H1 (cell line): ENCODE results near the gene CHD2. TPM values are rescaled to one million over a fixed set of nuclear protein-coding genes. Genes with fewer than 3 reads are reported as not detected.
A peak's percentile ranks its signal among the peaks of the same experiment; 100 is the strongest.

ENCODE experiments used
- CTCF ChIA-PET: fragments of 300-600 bp; sonication (Branson Sonifier 250); formaldehyde crosslinking; loops from one replicate; lab custom pipeline; 2021; ENCODE audit not compliant: partially characterized antibody; lab: Charles Lee
- POLR2A ChIA-PET: fragments of 300-600 bp; sonication (Branson Sonifier 250); formaldehyde crosslinking; loops from one replicate; lab custom pipeline; 2021; ENCODE audit warnings: inconsistent platforms; ENCODE audit not compliant: partially characterized antibody; lab: Charles Lee
- DNase-seq, 2 experiments: peaks; one replicate each; pipeline versions ENCODE4 v3.0.0 to v3.0.0-alpha.2; 2010 to 2022; ENCODE audit warnings: low spot score in 2 of 2, low read depth in 1 of 2, mixed read lengths in 1 of 2
- FAIRE-seq: peaks from 2 replicates; lab custom pipeline; 2011; peaks lifted over from hg19 to GRCh38; lab: Jason Lieb, UNC
- H2AFZ ChIP-seq: 2 replicates; pipeline ENCODE4 v1.8.1; 2012; ENCODE audit warnings: low read length, inconsistent platforms
- H2AK5ac ChIP-seq: 2 replicates; pipeline ENCODE4 v1.6.1; 2013; ENCODE audit warnings: low read depth, low read length
- H2BK120ac ChIP-seq: replicated peaks from 2 replicates; pipeline ENCODE3; 2013; ENCODE audit warnings: low read depth, low read length, inconsistent platforms
- H2BK12ac ChIP-seq: 2 replicates; pipeline ENCODE4 v1.6.1; 2013; ENCODE audit warnings: low read depth, low read length
- H2BK15ac ChIP-seq: 2 replicates; pipeline ENCODE4 v1.6.1; 2013; ENCODE audit warnings: low read length
- H2BK20ac ChIP-seq: 2 replicates; pipeline ENCODE4 v1.6.1; 2013; ENCODE audit warnings: low read length
- H2BK5ac ChIP-seq: 2 replicates; pipeline ENCODE4 v1.6.1; 2013; ENCODE audit warnings: low read depth, low read length
- H3K14ac ChIP-seq: 2 replicates; pipeline ENCODE4 v1.6.1; 2013; ENCODE audit warnings: inconsistent platforms; ENCODE audit not compliant: insufficient read length
- H3K18ac ChIP-seq: 2 replicates; pipeline ENCODE4 v1.6.1; 2013; ENCODE audit warnings: low read length; ENCODE audit errors: extremely low read depth
- H3K23ac ChIP-seq: 2 replicates; pipeline ENCODE4 v1.6.1; 2013; ENCODE audit warnings: inconsistent platforms; ENCODE audit not compliant: insufficient read length
- H3K23me2 ChIP-seq: 2 replicates; pipeline ENCODE4 v1.6.1; 2013; ENCODE audit warnings: low read depth, low read length
- H3K27ac ChIP-seq: 2 replicates; pipeline ENCODE4 v1.6.1; 2011; ENCODE audit warnings: low read depth, low read length, inconsistent platforms
- H3K27me3 ChIP-seq, 4 experiments: replicated peaks in 1 of 4; 1 replicate in 1 of 4; 2 replicates in 3 of 4; pipeline versions ENCODE4 v1.6.1 to v1.8.1; 2011 to 2013; ENCODE audit warnings: low read length in 3 of 4, mild to moderate bottlenecking in 3 of 4, inconsistent platforms in 2 of 4, mixed read lengths in 2 of 4, moderate library complexity in 1 of 4; ENCODE audit not compliant: control insufficient read depth in 3 of 4, insufficient read depth in 3 of 4; ENCODE audit errors: extremely low read depth in 1 of 4
- H3K36me3 ChIP-seq, 4 experiments: 2 replicates each; pipeline versions ENCODE4 v1.6.1 to v1.8.1; 2011 to 2013; ENCODE audit warnings: mild to moderate bottlenecking in 4 of 4, low read length in 3 of 4, moderate library complexity in 2 of 4, control low read depth in 1 of 4, inconsistent platforms in 1 of 4; ENCODE audit not compliant: insufficient read depth in 4 of 4, control insufficient read depth in 2 of 4
- H3K4ac ChIP-seq: replicated peaks from 2 replicates; pipeline ENCODE3; 2013; ENCODE audit warnings: low read length, low read depth, mixed read lengths, inconsistent platforms; ENCODE audit not compliant: insufficient read length
- H3K4me1 ChIP-seq, 4 experiments: replicated peaks in 1 of 4; 1 replicate in 1 of 4; 2 replicates in 3 of 4; pipeline versions ENCODE4 v1.6.1 to v1.8.1; 2011 to 2013; ENCODE audit warnings: low read length in 3 of 4, inconsistent platforms in 2 of 4, mixed read lengths in 1 of 4; ENCODE audit not compliant: insufficient read depth in 4 of 4, control insufficient read depth in 3 of 4
- H3K4me2 ChIP-seq, 2 experiments: 2 replicates each; pipeline versions ENCODE4 v1.6.1 to v1.8.1; 2011 to 2013; ENCODE audit warnings: low read depth in 2 of 2, low read length in 2 of 2, control low read depth in 1 of 2, inconsistent platforms in 1 of 2, mild to moderate bottlenecking in 1 of 2; ENCODE audit not compliant: insufficient read depth in 1 of 2
- H3K4me3 ChIP-seq, 4 experiments: fragments of 200-600, 300-600 bp in 1 of 4; sonication (generic), shearing (Covaris generic), sonication (Bioruptor Twin) in 1 of 4; 2 replicates each; pipeline versions ENCODE4 v1.5.1 to v1.8.1; 2011 to 2016; ENCODE audit warnings: low read length in 4 of 4, low read depth in 3 of 4, control low read depth in 2 of 4, inconsistent platforms in 2 of 4, mild to moderate bottlenecking in 2 of 4, mixed read lengths in 1 of 4, moderate library complexity in 1 of 4; ENCODE audit not compliant: insufficient read depth in 2 of 4; ENCODE audit errors: extremely low read depth in 1 of 4
- H3K56ac ChIP-seq: replicated peaks from 2 replicates; pipeline ENCODE3; 2013; ENCODE audit warnings: low read depth, mild to moderate bottlenecking, mixed read lengths, low read length, inconsistent platforms; ENCODE audit not compliant: insufficient read length
- H3K79me1 ChIP-seq: 2 replicates; pipeline ENCODE4 v1.6.1; 2013; ENCODE audit warnings: low read depth, low read length, control low read depth
- H3K79me2 ChIP-seq, 2 experiments: 2 replicates each; pipeline versions ENCODE4 v1.6.1 to v1.8.1; 2012 to 2013; ENCODE audit warnings: low read length in 2 of 2, mild to moderate bottlenecking in 2 of 2, inconsistent platforms in 1 of 2; ENCODE audit not compliant: insufficient read depth in 2 of 2, control insufficient read depth in 1 of 2
- H3K9ac ChIP-seq, 4 experiments: replicated peaks in 1 of 4; 1 replicate in 1 of 4; 2 replicates in 3 of 4; pipeline versions ENCODE4 v1.6.1 to v1.8.1; 2011 to 2013; ENCODE audit warnings: low read depth in 3 of 4, low read length in 3 of 4, control low read depth in 2 of 4, mild to moderate bottlenecking in 2 of 4, moderate library complexity in 2 of 4, inconsistent platforms in 1 of 4; ENCODE audit errors: extremely low read depth in 1 of 4
- H3K9me3 ChIP-seq, 2 experiments: 2 replicates each; pipeline versions ENCODE4 v1.6.1 to v1.8.1; 2012 to 2013; ENCODE audit warnings: mild to moderate bottlenecking in 2 of 2, moderate library complexity in 2 of 2, control low read depth in 1 of 2, inconsistent platforms in 1 of 2, low read depth in 1 of 2, low read length in 1 of 2, mixed read lengths in 1 of 2; ENCODE audit not compliant: insufficient read depth in 2 of 2
- H4K20me1 ChIP-seq, 2 experiments: replicated peaks in 1 of 2; 2 replicates each; pipeline versions ENCODE3 to v1.8.1; 2011 to 2013; ENCODE audit warnings: inconsistent platforms in 2 of 2, low read length in 2 of 2, mild to moderate bottlenecking in 1 of 2; ENCODE audit not compliant: insufficient read depth in 2 of 2, control insufficient read depth in 1 of 2
- H4K5ac ChIP-seq: 2 replicates; pipeline ENCODE4 v1.6.1; 2013; ENCODE audit warnings: low read length, low read depth, mixed read lengths, inconsistent platforms; ENCODE audit not compliant: insufficient read length
- H4K8ac ChIP-seq: 2 replicates; pipeline ENCODE4 v1.8.0; 2013; ENCODE audit warnings: mild to moderate bottlenecking, moderate library complexity, low read length, inconsistent platforms; ENCODE audit not compliant: insufficient read depth; ENCODE audit errors: extremely low read depth
- H4K91ac ChIP-seq: replicated peaks from 2 replicates; pipeline ENCODE3; 2013; ENCODE audit warnings: low read length, mixed read lengths, inconsistent platforms; ENCODE audit not compliant: insufficient read length
- HDAC6 ChIP-seq: IDR thresholded peaks from one replicate; pipeline ENCODE4 v1.7.1; 2012; ENCODE audit warnings: low read depth, mild to moderate bottlenecking, inconsistent platforms, low read length, moderate library complexity
- KDM5A ChIP-seq: fragments of 200-600 bp; IDR thresholded peaks from 2 replicates; pipeline ENCODE4 v1.7.1; 2012; ENCODE audit warnings: mild to moderate bottlenecking, low read length, inconsistent platforms, mixed read lengths
- POLR2AphosphoS5 ChIP-seq: IDR thresholded peaks from 2 replicates; pipeline ENCODE4 v1.6.1; 2011; ENCODE audit warnings: low read depth, low read length
- RBBP5 ChIP-seq: IDR thresholded peaks from 2 replicates; pipeline ENCODE4 v1.7.1; 2012; ENCODE audit warnings: low read depth, mild to moderate bottlenecking, inconsistent platforms, low read length, moderate library complexity, borderline replicate concordance
- TCF12 ChIP-seq: IDR thresholded peaks from 2 replicates; pipeline ENCODE4 v1.6.1; 2011; ENCODE audit warnings: low read depth, mild to moderate bottlenecking, low read length
- WGBS, 2 experiments: shearing (Covaris generic) in 1 of 2; methylation state at CpG; one replicate each; pipeline versions ENCODE4 v1.1.6 to v1.1.7; 2013 to 2015; ENCODE audit warnings: low lambda C conversion rate in 2 of 2, mixed read lengths in 2 of 2, inconsistent platforms in 1 of 2, low coverage in 1 of 2, missing lambda C conversion rate in 1 of 2; ENCODE audit not compliant: insufficient replicate concordance in 2 of 2, insufficient coverage in 1 of 2, insufficient read length in 1 of 2; ENCODE audit errors: extremely low coverage in 1 of 2, missing lambda C conversion rate in 1 of 2; 5-methylcytosine and 5-hydroxymethylcytosine counted together
- polyA plus RNA-seq, 7 experiments: library from polyadenylated mRNA; depleted of rRNA in 3 of 7; stranded (reverse) in 5 of 7; unstranded in 2 of 7; fragments of >200 nt in 5 of 7; fragments of 200-250 nt in 2 of 7; gene quantifications; 1 replicate in 5 of 7; 2 replicates in 1 of 7; 4 replicates in 1 of 7; pipeline versions ENCODE4 v1.2.1 to v1.2.3, GENCODE V29; 2011 to 2013; ENCODE audit warnings: missing spikeins in 2 of 7, mixed read lengths in 2 of 7
- total RNA-seq: library from RNA; stranded (reverse); fragmentation: NEBNext Ultra II Directional; extraction: Animal tissue kit (Norgen Biotek cat#: 25700); gene quantifications from 2 replicates; pipeline ENCODE4 v1.2.1, GENCODE V29; 2021

CHD2 gene
- total and polyA plus RNA-seq, 2 of the 8 experiments (the other 6 are each of a cell fraction or from before 2014, with no cell fraction given), result 28.8 to 70.0 TPM

DNA sequence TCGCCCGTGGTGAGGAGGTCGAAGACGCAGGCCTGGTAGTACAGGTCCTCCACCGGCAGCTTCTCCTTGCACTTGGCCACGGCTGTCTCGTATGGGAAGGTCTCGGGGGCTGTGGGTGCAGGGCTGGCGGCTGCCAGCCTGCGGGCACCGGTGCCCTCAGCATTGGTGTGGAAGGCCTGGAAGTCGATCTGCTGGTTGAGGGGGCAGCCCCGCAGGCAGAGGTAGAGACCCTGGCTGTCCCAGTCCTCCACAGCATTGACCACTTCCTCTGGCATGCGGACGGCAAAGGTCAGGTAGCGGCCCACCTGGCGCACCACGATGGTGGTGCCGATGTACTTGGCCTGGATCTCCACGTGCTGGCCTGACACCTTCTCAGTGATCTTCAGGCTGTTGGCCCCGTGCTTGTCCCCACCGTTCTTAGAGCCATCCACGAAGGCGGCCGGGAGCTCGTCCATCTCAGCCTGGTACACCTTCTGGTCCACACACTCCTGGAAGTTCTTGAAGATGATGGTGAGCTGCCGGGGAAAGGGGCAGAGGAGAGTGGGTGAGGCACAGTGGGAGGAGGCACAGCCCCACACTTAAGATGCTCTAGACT, 145.2 kb downstream of the CHD2 start:
- Histone ChIP-seq H3K23ac (no peak overlapping the region), H3K18ac (no peak overlapping the region), H2BK5ac (no peak overlapping the region), H4K5ac (no peak overlapping the region), H3K9ac (no peak overlapping the region), H4K20me1 (peaks cover 6 to 30% of the 10 kb centered on the region in 2 experiments), H3K79me2 (peaks cover 0 to 12% of the 10 kb centered on the region in 2 experiments; a peak in 1 of 4 replicates), H3K9me3 (peaks cover 5 to 7% of the 10 kb centered on the region in 2 experiments; a peak in 2 of 4 replicates), H3K4me3 (no peak overlapping the region), H3K4me1 (no peaks in the 10 kb centered on the region), H3K56ac (no peak overlapping the region), H2AFZ (no peak overlapping the region), H2AK5ac (no peak overlapping the region), H3K79me1 (peaks cover 8% of the 10 kb centered on the region), H3K14ac (no peak overlapping the region), H3K27ac (no peak overlapping the region), H4K8ac (peak overlapping the region; percentile 53; the same call in 1 of the 2 replicates), H2BK20ac (no peak overlapping the region), H3K36me3 (peaks cover 26 to 70% (median 59%) of the 10 kb centered on the region in 4 experiments), H3K27me3 (no peaks in the 10 kb centered on the region), H2BK15ac (no peak overlapping the region), H2BK12ac (no peak overlapping the region), H2BK120ac (no peak overlapping the region), H3K23me2 (no peaks in the 10 kb centered on the region), H3K4ac (no peak overlapping the region), H3K4me2 (no peak overlapping the region), H4K91ac (no peak overlapping the region)
- POLR2A ChIA-PET, result interaction anchor here (1.0 to 1.6 kb wide), 3 partner anchors 10 to 15 kb away, joined by 3 to 5 read pairs (median 3); no protein-coding TSS in a partner anchor
- DNase-seq (no peak), FAIRE-seq (no peak)
- TF ChIP-seq RBBP5 (no peak), TCF12 (no peak), KDM5A (no peak), POLR2AphosphoS5 (no peak; the same call in 1 of the 2 replicates), HDAC6 (no peak)
- CTCF ChIA-PET, result interaction anchor here (0.7 to 6.6 kb wide), 4 partner anchors 9 to 25 kb away, joined by 4 to 63 read pairs (median 14); no protein-coding TSS in a partner anchor
- WGBS, 2 experiments, result 92% methylated on average over 27 of the region's 27 CpGs; no CpG with 5 or more reads in 1 of the 2 experiments
